CD4-positive, alpha-beta T cell treated with Interleukin-17A for 1 hour (primary cell): Measurements from ENCODE around the gene RGS1.

Source experiments
- DNase-seq: peaks from one replicate; pipeline ENCODE4 v3.0.0-alpha.2; 2020

The RGS1 gene

GRCh38 chr1:192627901-192628300, 52.3 kb downstream of the RGS1 start:
- no peak for DNase-seq

GRCh38 chr1:192628396-192629057, 53.0 kb downstream of the RGS1 start:
- no peak for DNase-seq

- no peak for DNase-seq
Measured at GRCh38 chr1:192629612-192630011, 54.0 kb downstream of the RGS1 start.
